ENCODE measurements around the gene RASAL2. TPM values are rescaled to one million over a fixed set of nuclear protein-coding genes. Genes with fewer than 3 reads are reported as not detected.
"Not testable (repeated sequence)": the region's sequence is repeated elsewhere in the genome, so short reads cannot be mapped to it uniquely, and the experiment has no call there.

RASAL2 gene
- total RNA-seq, 1 donor, result 0.84 TPM

GRCh38 chr1:178278916-178279686 lies 185.2 kb downstream of the RASAL2 start:
- Histone ChIP-seq H3K27me3 (ENCODE audit: insufficient read depth, low read length) (no peaks in the 10 kb centered on the region), H3K9me3 (ENCODE audit: low read depth, low read length) (no peaks in the 10 kb centered on the region), H3K4me3 (ENCODE audit: low read length) (no peak overlapping the region), H3K4me1 (ENCODE audit: insufficient read depth, low read length) (peaks cover 51% of the 10 kb centered on the region)

GRCh38 chr1:178282949-178283367 lies 189.1 kb downstream of the RASAL2 start:
- Histone ChIP-seq H3K27me3 (ENCODE audit: insufficient read depth, low read length) (no peaks in the 10 kb centered on the region), H3K4me3 (ENCODE audit: low read length) (no peak overlapping the region), H3K9me3 (ENCODE audit: low read depth, low read length) (no peaks in the 10 kb centered on the region), H3K4me1 (ENCODE audit: insufficient read depth, low read length) (peaks cover 28% of the 10 kb centered on the region)

- Histone ChIP-seq H3K9me3 (ENCODE audit: low read depth, low read length) (no peaks in the 10 kb centered on the region), H3K27me3 (ENCODE audit: insufficient read depth, low read length) (no peaks in the 10 kb centered on the region), H3K4me1 (ENCODE audit: insufficient read depth, low read length) (peaks cover 23% of the 10 kb centered on the region), H3K4me3 (ENCODE audit: low read length) (no peak overlapping the region)
These were observed 189.5 kb downstream of the RASAL2 start for GRCh38 chr1:178283409-178283808.

GRCh38 chr1:178284058-178284457 lies 190.2 kb downstream of the RASAL2 start:
- Histone ChIP-seq H3K27me3 (ENCODE audit: insufficient read depth, low read length) (no peaks in the 10 kb centered on the region), H3K4me1 (ENCODE audit: insufficient read depth, low read length) (peaks cover 19% of the 10 kb centered on the region), H3K4me3 (ENCODE audit: low read length) (no peak overlapping the region), H3K9me3 (ENCODE audit: low read depth, low read length) (no peaks in the 10 kb centered on the region)

GRCh38 chr1:178291166-178291565 lies 197.3 kb downstream of the RASAL2 start:
- Histone ChIP-seq H3K4me1 (ENCODE audit: insufficient read depth, low read length) (no peaks in the 10 kb centered on the region), H3K9me3 (ENCODE audit: low read depth, low read length) (no peaks in the 10 kb centered on the region), H3K27me3 (ENCODE audit: insufficient read depth, low read length) (no peaks in the 10 kb centered on the region), H3K4me3 (ENCODE audit: low read length) (no peak overlapping the region)

GRCh38 chr1:178294654-178295053 lies 200.8 kb downstream of the RASAL2 start:
- Histone ChIP-seq H3K4me1 (ENCODE audit: insufficient read depth, low read length) (no peaks in the 10 kb centered on the region), H3K27me3 (ENCODE audit: insufficient read depth, low read length) (no peaks in the 10 kb centered on the region), H3K4me3 (ENCODE audit: low read length) (no peak overlapping the region), H3K9me3 (ENCODE audit: low read depth, low read length) (no peaks in the 10 kb centered on the region)

- Histone ChIP-seq H3K4me3 (ENCODE audit: low read length) (no peak overlapping the region), H3K27me3 (ENCODE audit: insufficient read depth, low read length) (no peaks in the 10 kb centered on the region), H3K9me3 (ENCODE audit: low read depth, low read length) (no peaks in the 10 kb centered on the region), H3K4me1 (ENCODE audit: insufficient read depth, low read length) (no peaks in the 10 kb centered on the region)
These were observed 206.4 kb downstream of the RASAL2 start for GRCh38 chr1:178300352-178300699.

GRCh38 chr1:178301141-178301540 lies 207.2 kb downstream of the RASAL2 start:
- H3K4me1 ChIP-seq (ENCODE audit: insufficient read depth, low read length), result no peaks in the 10 kb centered on the region
- H3K9me3 ChIP-seq (ENCODE audit: low read depth, low read length), result no peaks in the 10 kb centered on the region

GRCh38 chr1:178307264-178307663 lies 213.4 kb downstream of the RASAL2 start:
- Histone ChIP-seq H3K27me3 (ENCODE audit: insufficient read depth, low read length) (no peaks in the 10 kb centered on the region), H3K9me3 (ENCODE audit: low read depth, low read length) (no peaks in the 10 kb centered on the region), H3K4me1 (ENCODE audit: insufficient read depth, low read length) (no peaks in the 10 kb centered on the region), H3K4me3 (ENCODE audit: low read length) (no peak overlapping the region)

More at GRCh38 chr1:178301141-178301540, 207.2 kb downstream of the RASAL2 start:
- Histone ChIP-seq H3K4me3 (ENCODE audit: low read length) (no peak overlapping the region), H3K27me3 (ENCODE audit: insufficient read depth, low read length) (no peaks in the 10 kb centered on the region)

GRCh38 chr1:178308438-178308837 lies 214.5 kb downstream of the RASAL2 start:
- H3K4me1 ChIP-seq (ENCODE audit: insufficient read depth, low read length), result no peaks in the 10 kb centered on the region
- H3K9me3 ChIP-seq (ENCODE audit: low read depth, low read length), result no peaks in the 10 kb centered on the region
- no peak overlapping the region for H3K4me3 ChIP-seq (ENCODE audit: low read length)
- no peaks in the 10 kb centered on the region for H3K27me3 ChIP-seq (ENCODE audit: insufficient read depth, low read length)

- Histone ChIP-seq H3K4me3 (ENCODE audit: low read length) (no peak overlapping the region), H3K4me1 (ENCODE audit: insufficient read depth, low read length) (no peaks in the 10 kb centered on the region), H3K27me3 (ENCODE audit: insufficient read depth, low read length) (no peaks in the 10 kb centered on the region), H3K9me3 (ENCODE audit: low read depth, low read length) (no peaks in the 10 kb centered on the region)
These were observed 216.8 kb downstream of the RASAL2 start for GRCh38 chr1:178310685-178311105.

GRCh38 chr1:178311164-178311563 lies 217.3 kb downstream of the RASAL2 start:
- Histone ChIP-seq H3K4me1 (ENCODE audit: insufficient read depth, low read length) (no peaks in the 10 kb centered on the region), H3K4me3 (ENCODE audit: low read length) (no peak overlapping the region), H3K9me3 (ENCODE audit: low read depth, low read length) (no peaks in the 10 kb centered on the region), H3K27me3 (ENCODE audit: insufficient read depth, low read length) (no peaks in the 10 kb centered on the region)

- not testable (repeated sequence) for H3K9me3 ChIP-seq (ENCODE audit: low read depth, low read length); H3K27me3 ChIP-seq (ENCODE audit: insufficient read depth, low read length); H3K4me1 ChIP-seq (ENCODE audit: insufficient read depth, low read length); H3K4me3 ChIP-seq (ENCODE audit: low read length)
These were observed 226.5 kb downstream of the RASAL2 start for GRCh38 chr1:178320280-178320982.

- Histone ChIP-seq H3K4me3 (ENCODE audit: low read length) (no peak overlapping the region), H3K9me3 (ENCODE audit: low read depth, low read length) (no peaks in the 10 kb centered on the region), H3K27me3 (ENCODE audit: insufficient read depth, low read length) (no peaks in the 10 kb centered on the region), H3K4me1 (ENCODE audit: insufficient read depth, low read length) (no peaks in the 10 kb centered on the region)
These were observed 229.2 kb downstream of the RASAL2 start for GRCh38 chr1:178323067-178323466.

GRCh38 chr1:178324003-178324402 lies 230.1 kb downstream of the RASAL2 start:
- Histone ChIP-seq H3K9me3 (ENCODE audit: low read depth, low read length) (no peaks in the 10 kb centered on the region), H3K4me3 (ENCODE audit: low read length) (no peak overlapping the region), H3K27me3 (ENCODE audit: insufficient read depth, low read length) (no peaks in the 10 kb centered on the region)

GRCh38 chr1:178328728-178329127 lies 234.8 kb downstream of the RASAL2 start:
- Histone ChIP-seq H3K9me3 (ENCODE audit: low read depth, low read length) (no peaks in the 10 kb centered on the region), H3K27me3 (ENCODE audit: insufficient read depth, low read length) (no peaks in the 10 kb centered on the region), H3K4me3 (ENCODE audit: low read length) (no peak overlapping the region), H3K4me1 (ENCODE audit: insufficient read depth, low read length) (no peaks in the 10 kb centered on the region)

More at GRCh38 chr1:178324003-178324402, 230.1 kb downstream of the RASAL2 start:
- no peaks in the 10 kb centered on the region for H3K4me1 ChIP-seq (ENCODE audit: insufficient read depth, low read length)
